OCI-LY7 (cell line): Measurements from ENCODE around the gene NAT10. TPM values are rescaled to one million over a fixed set of nuclear protein-coding genes. Genes with fewer than 3 reads are reported as not detected.
"Not testable (repeated sequence)": the region's sequence is repeated elsewhere in the genome, so short reads cannot be mapped to it uniquely, and the experiment has no call there.

Experiments
- BruUV-seq: library from RNA; stranded (reverse); fragments of 400-500 nt; replicated peaks from 2 replicates; lab custom pipeline; 2021; lab: Mats Ljungman, UMichigan
- CTCF ChIA-PET: fragments of 300-600 bp; sonication (Branson Sonifier 250); formaldehyde crosslinking; loops from one replicate; lab custom pipeline; 2022; ENCODE audit warnings: antibody characterized with exemption; ENCODE audit not compliant: unreplicated experiment; lab: Charles Lee
- POLR2A ChIA-PET: fragments of 300-600 bp; sonication (Branson Sonifier 250); formaldehyde crosslinking; loops from one replicate; lab custom pipeline; 2022; ENCODE audit warnings: antibody characterized with exemption; lab: Charles Lee
- DNase-seq: peaks from one replicate; pipeline ENCODE4 v3.0.0-alpha.2; 2015; ENCODE audit warnings: low spot score
- H2AFZ ChIP-seq: fragments of 200-600 bp; sonication (generic), shearing (Covaris generic); 2 replicates; pipeline ENCODE4 v1.6.1; 2014; ENCODE audit warnings: mild to moderate bottlenecking, antibody characterized with exemption, low read length, moderate library complexity
- H3K27ac ChIP-seq: fragments of 200-600 bp; sonication (generic); 2 replicates; pipeline ENCODE4 v1.5.1; 2014; ENCODE audit warnings: mixed run types, low read depth, mild to moderate bottlenecking, moderate library complexity, low read length, inconsistent platforms; ENCODE audit not compliant: poor library complexity, severe bottlenecking
- H3K36me3 ChIP-seq: fragments of 200-600 bp; sonication (generic); 2 replicates; pipeline ENCODE4 v1.6.1; 2014; ENCODE audit warnings: mild to moderate bottlenecking, antibody characterized with exemption, low read length, moderate library complexity, mixed read lengths; ENCODE audit not compliant: insufficient read depth
- H3K4me1 ChIP-seq: fragments of 200-600 bp; sonication (generic); 2 replicates; pipeline ENCODE4 v1.5.1; 2014; ENCODE audit warnings: mild to moderate bottlenecking, low read length; ENCODE audit not compliant: insufficient read depth, poor library complexity, severe bottlenecking
- H3K4me2 ChIP-seq: fragments of 200-600 bp; sonication (generic); 2 replicates; pipeline ENCODE4 v1.6.1; 2014; ENCODE audit warnings: mild to moderate bottlenecking, low read length
- H3K4me3 ChIP-seq: fragments of 200-600 bp; sonication (generic); 2 replicates; pipeline ENCODE4 v1.5.1; 2014; ENCODE audit warnings: mild to moderate bottlenecking, low read depth, low read length; ENCODE audit not compliant: poor library complexity, severe bottlenecking
- H3K79me2 ChIP-seq: fragments of 200-600 bp; sonication (generic); 2 replicates; pipeline ENCODE4 v1.6.1; 2016; ENCODE audit warnings: low read depth, mild to moderate bottlenecking, low read length, moderate library complexity, mixed read lengths; ENCODE audit not compliant: insufficient read depth
- H3K9me2 ChIP-seq: fragments of 200-600 bp; sonication (generic); 2 replicates; pipeline ENCODE4 v1.6.1; 2016; ENCODE audit warnings: mild to moderate bottlenecking, low read length, mixed read lengths; ENCODE audit not compliant: insufficient read depth
- H3K9me3 ChIP-seq: fragments of 200-600 bp; sonication (generic); 2 replicates; pipeline ENCODE4 v1.6.1; 2014; ENCODE audit warnings: mild to moderate bottlenecking, mixed run types, low read length, mixed read lengths
- H4K20me1 ChIP-seq: fragments of 200-600 bp; sonication (generic); 2 replicates; pipeline ENCODE4 v1.6.1; 2014; ENCODE audit warnings: mild to moderate bottlenecking, antibody characterized with exemption, low read length, moderate library complexity, mixed read lengths; ENCODE audit not compliant: insufficient read depth
- CTCF ChIP-seq: fragments of 200-600 bp; sonication (generic); conservative IDR thresholded peaks from 2 replicates; pipeline ENCODE4 v1.5.1; 2014; ENCODE audit warnings: mild to moderate bottlenecking, antibody characterized with exemption, low read length, moderate library complexity, mixed read lengths
- EZH2phosphoT487 ChIP-seq: fragments of 200-600 bp; sonication (generic); IDR thresholded peaks from 2 replicates; pipeline ENCODE4 v1.6.1; 2018; ENCODE audit warnings: low read depth, borderline replicate concordance, mild to moderate bottlenecking, mixed run types, antibody characterized with exemption, low read length, moderate library complexity, mixed read lengths
- intact Hi-C: fragments of 100-400 bp; cut with micrococcal nuclease; formaldehyde crosslinking; loops from one replicate; pipeline ENCODE4 v1.10.0; 2022; ENCODE audit not compliant: unreplicated experiment
- total RNA-seq, 2 experiments: library from RNA; depleted of rRNA in 1 of 2; stranded (reverse); fragments of >200 nt in 1 of 2; shearing (Covaris generic) in 1 of 2; gene quantifications; 2 replicates each; pipeline ENCODE4 v1.2.3, GENCODE V29; 2014 to 2022

The NAT10 gene
- total RNA-seq, 2 experiments from 2014 or later: 64.9 to 120 TPM

- BruUV-seq: no TSS peak
- Histone ChIP-seq H4K20me1 (no peaks in the 10 kb centered on the region), H3K79me2 (no peaks in the 10 kb centered on the region), H2AFZ (no peak overlapping the region), H3K4me1 (no peaks in the 10 kb centered on the region), H3K9me2 (no peaks in the 10 kb centered on the region), H3K9me3 (no peaks in the 10 kb centered on the region), H3K4me3 (no peak overlapping the region), H3K36me3 (no peaks in the 10 kb centered on the region), H3K27ac (no peak overlapping the region), H3K4me2 (no peak overlapping the region)
- ChIA-PET POLR2A (interaction anchor here (0.6 to 1.3 kb wide), 5 partner anchors 17 to 316 kb away, joined by 3 to 4 read pairs (median 3); no protein-coding TSS in a partner anchor), CTCF (interaction anchor here (0.7 kb wide), 1 partner anchor 474 kb away, joined by 3 read pairs; no protein-coding TSS in a partner anchor)
- intact Hi-C loops: loop anchor here (10.0 kb wide), 1 partner anchor 56 kb away; no protein-coding TSS in a partner anchor
- no peak for TF ChIP-seq EZH2phosphoT487
- TF ChIP-seq CTCF: no peak
- DNase-seq: no peak
Measured at GRCh38 chr11:34179026-34179675, 73.7 kb downstream of the NAT10 start.

GRCh38 chr11:34180040-34180813 is 74.8 kb downstream of the NAT10 start:
- no peak for DNase-seq
- Histone ChIP-seq H3K4me3 (no peak overlapping the region), H4K20me1 (no peaks in the 10 kb centered on the region), H3K36me3 (no peaks in the 10 kb centered on the region), H3K79me2 (no peaks in the 10 kb centered on the region), H3K9me3 (no peaks in the 10 kb centered on the region), H2AFZ (no peak overlapping the region), H3K4me1 (no peaks in the 10 kb centered on the region), H3K4me2 (no peak overlapping the region), H3K9me2 (no peaks in the 10 kb centered on the region), H3K27ac (no peak overlapping the region)
- ChIA-PET POLR2A (interaction anchor here (0.6 to 1.3 kb wide), 3 partner anchors 16 to 89 kb away, joined by 3 to 4 read pairs (median 4); no protein-coding TSS in a partner anchor), CTCF (interaction anchor here (1.6 kb wide), 1 partner anchor 11 kb away, joined by 5 read pairs; no protein-coding TSS in a partner anchor)
- BruUV-seq: no TSS peak
- TF ChIP-seq EZH2phosphoT487: no peak
- no peak for TF ChIP-seq CTCF
- intact Hi-C loops: no loop called here

GRCh38 chr11:34180814-34181165 is 75.4 kb downstream of the NAT10 start:
- H3K36me3 ChIP-seq, H2AFZ ChIP-seq, H3K9me2 ChIP-seq, BruUV-seq, intact Hi-C loops, H3K9me3 ChIP-seq, H3K27ac ChIP-seq, H3K4me2 ChIP-seq, DNase-seq, H3K79me2 ChIP-seq, H3K4me1 ChIP-seq, H3K4me3 ChIP-seq, H4K20me1 ChIP-seq: not testable (repeated sequence)
- POLR2A ChIA-PET: interaction anchor here (0.7 to 1.3 kb wide), 2 partner anchors 15 to 69 kb away, joined by 3 to 4 read pairs; no protein-coding TSS in a partner anchor
- CTCF ChIA-PET: interaction anchor here (1.0 to 1.6 kb wide), 2 partner anchors 11 to 58 kb away, joined by 4 to 5 read pairs; no protein-coding TSS in a partner anchor
